Thyroid gland (tissue), 4 donors: ENCODE results near the gene DNAJB2.

ENCODE experiments used
- POLR2A ChIP-seq, 2 donors: fragments of 450-650 bp; IDR thresholded peaks; one replicate each; pipeline ENCODE4 v1.6.1; 2017; ENCODE audit warnings: antibody characterized with exemption in 2 of 2, mild to moderate bottlenecking in 2 of 2, moderate library complexity in 1 of 2
- TF ChIP-seq, protein P1 (sequence below), 6 experiments: fragments of 200-600 bp in 3 of 6; fragments of 450-650 bp in 3 of 6; sonication (generic) in 3 of 6; IDR thresholded peaks; one replicate each; pipeline ENCODE4 v1.5.1; 2016 to 2019; ENCODE audit warnings: antibody characterized with exemption in 6 of 6, mild to moderate bottlenecking in 2 of 6, inconsistent platforms in 1 of 6, moderate library complexity in 1 of 6

DNA sequence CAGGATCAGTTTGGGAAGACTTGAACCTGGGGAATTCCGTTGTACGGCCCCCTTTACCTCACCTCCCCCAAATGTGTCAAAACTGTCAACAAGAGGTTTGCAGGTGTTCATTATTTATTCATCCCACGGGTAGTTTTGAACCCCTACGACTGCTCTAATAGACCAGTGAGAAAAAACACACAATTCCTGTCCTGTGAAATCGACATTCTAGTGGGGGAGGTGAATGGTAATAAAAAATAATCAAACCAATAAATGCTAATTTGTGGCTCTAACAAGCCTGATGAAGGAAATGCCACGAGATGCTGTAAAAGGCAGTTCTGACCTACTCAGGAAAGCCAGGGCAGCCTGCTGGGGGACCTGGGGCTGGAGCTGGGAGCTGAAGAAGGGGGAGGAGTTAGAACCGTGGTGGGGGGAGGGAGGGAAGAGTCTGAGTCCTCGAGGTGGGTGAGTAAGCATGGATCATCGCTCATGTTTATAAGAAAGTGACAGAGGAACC, 463 bp upstream of the DNAJB2 start:
- TF ChIP-seq, protein P1, sequence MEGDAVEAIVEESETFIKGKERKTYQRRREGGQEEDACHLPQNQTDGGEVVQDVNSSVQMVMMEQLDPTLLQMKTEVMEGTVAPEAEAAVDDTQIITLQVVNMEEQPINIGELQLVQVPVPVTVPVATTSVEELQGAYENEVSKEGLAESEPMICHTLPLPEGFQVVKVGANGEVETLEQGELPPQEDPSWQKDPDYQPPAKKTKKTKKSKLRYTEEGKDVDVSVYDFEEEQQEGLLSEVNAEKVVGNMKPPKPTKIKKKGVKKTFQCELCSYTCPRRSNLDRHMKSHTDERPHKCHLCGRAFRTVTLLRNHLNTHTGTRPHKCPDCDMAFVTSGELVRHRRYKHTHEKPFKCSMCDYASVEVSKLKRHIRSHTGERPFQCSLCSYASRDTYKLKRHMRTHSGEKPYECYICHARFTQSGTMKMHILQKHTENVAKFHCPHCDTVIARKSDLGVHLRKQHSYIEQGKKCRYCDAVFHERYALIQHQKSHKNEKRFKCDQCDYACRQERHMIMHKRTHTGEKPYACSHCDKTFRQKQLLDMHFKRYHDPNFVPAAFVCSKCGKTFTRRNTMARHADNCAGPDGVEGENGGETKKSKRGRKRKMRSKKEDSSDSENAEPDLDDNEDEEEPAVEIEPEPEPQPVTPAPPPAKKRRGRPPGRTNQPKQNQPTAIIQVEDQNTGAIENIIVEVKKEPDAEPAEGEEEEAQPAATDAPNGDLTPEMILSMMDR (IDR thresholded peaks at IDR 0.05): peak in 1 of 6 experiments; percentile 4
- no peak for TF ChIP-seq POLR2A (IDR thresholded peaks at IDR 0.05)
